SK-N-SH (cell line): Measurements from ENCODE around the gene YOD1. TPM values are rescaled to one million over a fixed set of nuclear protein-coding genes. Genes with fewer than 3 reads are reported as not detected.

Source experiments
- CTCF ChIA-PET: fragments of 300-600, 350-600 bp; formaldehyde crosslinking; extraction: SDS; loops from one replicate; lab custom pipeline; 2021; lab: Yijun Ruan, JAX
- POLR2A ChIA-PET: fragments of 350-600 bp; sonication (Branson Sonifier 250); formaldehyde crosslinking; extraction: SDS; loops from one replicate; lab custom pipeline; 2020; ENCODE audit warnings: antibody characterized with exemption, inconsistent platforms; lab: Yijun Ruan, JAX
- DNase-seq: peaks from one replicate; pipeline ENCODE4 v3.0.0; 2012
- H2AFZ ChIP-seq: fragments of 200-600 bp; sonication (generic); 2 replicates; pipeline ENCODE4 v1.8.1; 2016; ENCODE audit warnings: antibody characterized with exemption, mild to moderate bottlenecking, low read depth
- H3F3A ChIP-seq: fragments of 200-600 bp; sonication (generic); replicated peaks from 2 replicates; pipeline ENCODE3; 2016; ENCODE audit warnings: antibody characterized with exemption, mild to moderate bottlenecking; ENCODE audit not compliant: insufficient read depth
- H3K27ac ChIP-seq, 2 experiments: fragments of 200-500 bp in 1 of 2; fragments of 200-600 bp in 1 of 2; sonication (Bioruptor generic) in 1 of 2; sonication (generic), shearing (Covaris generic) in 1 of 2; 2 replicates each; pipeline versions ENCODE4 v1.5.1 to v1.6.1; 2014 to 2016; ENCODE audit warnings: low read depth in 2 of 2, inconsistent platforms in 1 of 2, low read length in 1 of 2, mild to moderate bottlenecking in 1 of 2, mixed read lengths in 1 of 2
- H3K27me3 ChIP-seq: fragments of 200-600 bp; sonication (generic), shearing (Covaris generic); 2 replicates; pipeline ENCODE4 v1.6.1; 2016; ENCODE audit warnings: mixed run types; ENCODE audit not compliant: insufficient read depth
- H3K36me3 ChIP-seq, 2 experiments: fragments of 200-500 bp in 1 of 2; fragments of 200-600 bp in 1 of 2; sonication (Bioruptor generic) in 1 of 2; sonication (generic) in 1 of 2; replicated peaks in 1 of 2; 2 replicates each; pipeline versions ENCODE3 to v1.5.1; 2014 to 2016; ENCODE audit warnings: low read length in 1 of 2, mild to moderate bottlenecking in 1 of 2; ENCODE audit not compliant: insufficient read depth in 2 of 2, control insufficient read depth in 1 of 2
- H3K4me1 ChIP-seq, 2 experiments: fragments of 200-500 bp in 1 of 2; fragments of 200-600 bp in 1 of 2; sonication (Bioruptor generic) in 1 of 2; sonication (generic), shearing (Covaris generic) in 1 of 2; 2 replicates each; pipeline versions ENCODE4 v1.5.1 to v1.6.1; 2014 to 2016; ENCODE audit warnings: low read depth in 1 of 2, low read length in 1 of 2, mixed run types in 1 of 2; ENCODE audit not compliant: insufficient read depth in 2 of 2, control insufficient read depth in 1 of 2
- H3K4me2 ChIP-seq: fragments of 200-600 bp; sonication (generic), shearing (Covaris generic); 2 replicates; pipeline ENCODE4 v1.6.1; 2017; ENCODE audit warnings: mixed run types
- H3K4me3 ChIP-seq, 2 experiments: fragments of 200-500 bp in 1 of 2; fragments of 200-600 bp in 1 of 2; sonication (Bioruptor generic) in 1 of 2; sonication (generic), shearing (Covaris generic) in 1 of 2; 2 replicates each; pipeline versions ENCODE4 v1.5.1 to v1.8.1; 2014 to 2016; ENCODE audit warnings: low read depth in 2 of 2, inconsistent platforms in 1 of 2, low read length in 1 of 2, mild to moderate bottlenecking in 1 of 2, mixed read lengths in 1 of 2, moderate library complexity in 1 of 2
- H3K79me2 ChIP-seq: fragments of 200-600 bp; sonication (generic); 2 replicates; pipeline ENCODE4 v1.8.1; 2017; ENCODE audit warnings: mild to moderate bottlenecking; ENCODE audit not compliant: insufficient read depth
- H3K9ac ChIP-seq: fragments of 200-600 bp; sonication (generic); 2 replicates; pipeline ENCODE4 v1.6.1; 2017; ENCODE audit warnings: mixed run types
- H3K9me2 ChIP-seq: fragments of 200-600 bp; sonication (generic); 2 replicates; pipeline ENCODE4 v1.6.1; 2017; ENCODE audit warnings: mixed run types
- H3K9me3 ChIP-seq: fragments of 200-600 bp; sonication (generic); 2 replicates; pipeline ENCODE4 v1.6.1; 2017; ENCODE audit warnings: mixed run types, mild to moderate bottlenecking, moderate library complexity
- H4K20me1 ChIP-seq: fragments of 200-600 bp; sonication (generic); 2 replicates; pipeline ENCODE4 v1.6.1; 2017; ENCODE audit warnings: mild to moderate bottlenecking, mixed run types; ENCODE audit not compliant: insufficient read depth
- CTCF ChIP-seq: fragments of 200-600 bp; sonication (generic); IDR thresholded peaks from 2 replicates; pipeline ENCODE4 v1.6.1; 2017; ENCODE audit warnings: antibody characterized with exemption, mild to moderate bottlenecking, moderate library complexity
- ELF1 ChIP-seq: IDR thresholded peaks from 2 replicates; pipeline ENCODE4 v1.4.0; 2012
- FOXJ3 ChIP-seq: sonication (generic); formaldehyde crosslinking; IDR thresholded peaks from 2 replicates; pipeline ENCODE4 v1.5.1; 2020; ENCODE audit warnings: mild to moderate bottlenecking, missing genetic modification reagents
- GABPA ChIP-seq: IDR thresholded peaks from 2 replicates; pipeline ENCODE4 v1.4.0; 2012; ENCODE audit warnings: low read depth, mild to moderate bottlenecking
- GATA2 ChIP-seq: sonication (generic); formaldehyde crosslinking; IDR thresholded peaks from 2 replicates; pipeline ENCODE4 v1.5.0; 2020; ENCODE audit warnings: mild to moderate bottlenecking, missing genetic modification reagents
- MEF2A ChIP-seq: IDR thresholded peaks from 2 replicates; pipeline ENCODE4 v1.4.0; 2012; ENCODE audit warnings: low read depth, borderline replicate concordance
- RCOR1 ChIP-seq: fragments of 150-350 bp; IDR thresholded peaks from 2 replicates; pipeline ENCODE4 v1.6.1; 2017; ENCODE audit warnings: antibody characterized with exemption, low read length
- REST ChIP-seq: IDR thresholded peaks from 2 replicates; pipeline ENCODE4 v1.6.1; 2012; ENCODE audit warnings: mild to moderate bottlenecking, low read depth, low read length, moderate library complexity
- TAF1 ChIP-seq: IDR thresholded peaks from 2 replicates; pipeline ENCODE4 v1.6.1; 2012; ENCODE audit warnings: low read depth, mild to moderate bottlenecking, low read length, moderate library complexity, borderline replicate concordance
- TEAD4 ChIP-seq: IDR thresholded peaks from 2 replicates; pipeline ENCODE4 v1.4.0; 2012; ENCODE audit warnings: mild to moderate bottlenecking, borderline replicate concordance; ENCODE audit not compliant: insufficient read depth
- whole genome bisulfite sequencing: methylation state at CpG from one replicate; pipeline ENCODE4 v1.1.6; 2017; ENCODE audit warnings: low lambda C conversion rate; 5-methylcytosine and 5-hydroxymethylcytosine counted together
- polyA plus RNA-seq, 3 experiments: library from polyadenylated mRNA; depleted of rRNA; stranded (reverse); fragments of >200 nt; gene quantifications; 2 replicates each; pipeline ENCODE4 v1.2.3, GENCODE V29; 2012

The YOD1 gene
- polyA plus RNA-seq, 1 of the 3 experiments (the other 2 are of a cell fraction) = 0.79 TPM

GRCh38 chr1:207088701-207089626, 38.0 kb upstream of the YOD1 start, which contains the start of gene C4BPB:
Gene C4BPB, plus strand, starts transcription at chr1:207088860. Its CDS starts 672 bp downstream, at chr1:207089532.
- Histone ChIP-seq H3K4me3 (no peak within 1 kb of the TSS; a peak in 1 of 4 replicates), H4K20me1 (no peaks in the 10 kb centered on the region), H3F3A (peaks cover 2% of the 10 kb centered on the region), H3K79me2 (no peaks in the 10 kb centered on the region), H3K27ac (no peak within 1 kb of the TSS), H2AFZ (no peak within 1 kb of the TSS; the same call in 1 of the 2 replicates), H3K27me3 (peaks cover 29% of the 10 kb centered on the region; the same call in 1 of the 2 replicates), H3K4me1 (no peaks in the 10 kb centered on the region), H3K9me2 (no peaks in the 10 kb centered on the region), H3K36me3 (no peaks in the 10 kb centered on the region), H3K4me2 (no peak within 1 kb of the TSS), H3K9me3 (no peaks in the 10 kb centered on the region), H3K9ac (no peak within 1 kb of the TSS)
- ChIA-PET POLR2A (no interaction called here), CTCF (interaction anchor here (1.9 to 4.4 kb wide), 3 partner anchors 9 to 411 kb away, joined by 9 to 18 read pairs (median 9); no protein-coding TSS in a partner anchor)
- no peak for TF ChIP-seq MEF2A
- no peak for TF ChIP-seq REST
- no peak for TF ChIP-seq FOXJ3 (CRISPR knock-in tag)
- TF ChIP-seq TEAD4 = no peak
- no peak for TF ChIP-seq GATA2 (CRISPR knock-in tag)
- TF ChIP-seq ELF1 = no peak
- no peak for TF ChIP-seq CTCF
- no peak for TF ChIP-seq RCOR1
- no peak for TF ChIP-seq GABPA
- TF ChIP-seq TAF1 = no peak
- DNase-seq = no peak
- WGBS = 38% methylated on average over 9 of the region's 9 CpGs
